ENCODE results near the gene SLC38A10.

The SLC38A10 gene

GRCh38 chr17:81198826-81199481 lies 96.2 kb downstream of the SLC38A10 start:
- Histone ChIP-seq H3K23ac (ENCODE audit: low read length) (no peak overlapping the region), H3K9ac (ENCODE audit: low read length) (no peak overlapping the region), H3K4ac (ENCODE audit: low read depth, low read length) (no peak overlapping the region), H3K79me1 (ENCODE audit: low read length) (no peaks in the 10 kb centered on the region), H4K91ac (ENCODE audit: low read depth, low read length) (no peak overlapping the region), H3K9me3 (ENCODE audit: insufficient read depth, low read depth, low read length) (peaks cover 4% of the 10 kb centered on the region), H3K36me3 (ENCODE audit: control insufficient read depth in 1 of 2, insufficient read depth in 2 of 2, low read length in 2 of 2) (peaks cover 34 to 35% of the 10 kb centered on the region in 2 experiments), H2BK5ac (ENCODE audit: low read depth, low read length, poor library complexity) (no peak overlapping the region), H2AFZ (ENCODE audit: insufficient read depth, low read length, poor library complexity) (no peak overlapping the region), H3K27ac (ENCODE audit: low read depth, low read length) (no peak overlapping the region), H3K4me3 (ENCODE audit: low read depth, low read length) (no peak overlapping the region), H3K79me2 (ENCODE audit: control insufficient read depth, insufficient read depth, low read length, poor library complexity) (no peaks in the 10 kb centered on the region), H4K12ac (ENCODE audit: low read depth, low read length) (no peak overlapping the region), H3K14ac (ENCODE audit: low read length) (no peak overlapping the region), H2BK12ac (ENCODE audit: low read length) (no peak overlapping the region), H3K18ac (ENCODE audit: low read length) (no peak overlapping the region), H3K4me1 (ENCODE audit: control insufficient read depth in 1 of 2, insufficient read depth in 2 of 2, low read length in 2 of 2) (no peaks in the 10 kb centered on the region), H2AK5ac (ENCODE audit: low read length) (no peak overlapping the region), H3K4me2 (ENCODE audit: low read length) (no peak overlapping the region), H3K27me3 (ENCODE audit: insufficient read depth, low read length) (no peaks in the 10 kb centered on the region), H2BK120ac (ENCODE audit: insufficient read depth, low read length, poor library complexity) (no peak overlapping the region), H4K8ac (ENCODE audit: low read depth, low read length) (no peak overlapping the region)
- DNase-seq: no peak
- no CpG with 5 or more reads among the region's 22 CpGs for WGBS (ENCODE audit: extremely low coverage, insufficient coverage, insufficient read length)

GRCh38 chr17:81197831-81198490 lies 97.1 kb downstream of the SLC38A10 start:
- Histone ChIP-seq H3K36me3 (ENCODE audit: control insufficient read depth in 1 of 2, insufficient read depth in 2 of 2, low read length in 2 of 2) (peaks cover 28 to 33% of the 10 kb centered on the region in 2 experiments), H3K4ac (ENCODE audit: low read depth, low read length) (no peak overlapping the region), H3K9me3 (ENCODE audit: insufficient read depth, low read depth, low read length) (peaks cover 4% of the 10 kb centered on the region), H3K18ac (ENCODE audit: low read length) (no peak overlapping the region), H3K27ac (ENCODE audit: low read depth, low read length) (no peak overlapping the region), H3K79me2 (ENCODE audit: control insufficient read depth, insufficient read depth, low read length, poor library complexity) (no peaks in the 10 kb centered on the region), H2AK5ac (ENCODE audit: low read length) (no peak overlapping the region), H2BK5ac (ENCODE audit: low read depth, low read length, poor library complexity) (no peak overlapping the region), H4K12ac (ENCODE audit: low read depth, low read length) (no peak overlapping the region), H2BK120ac (ENCODE audit: insufficient read depth, low read length, poor library complexity) (no peak overlapping the region), H3K4me2 (ENCODE audit: low read length) (no peak overlapping the region), H3K4me3 (ENCODE audit: low read depth, low read length) (no peak overlapping the region), H2AFZ (ENCODE audit: insufficient read depth, low read length, poor library complexity) (no peak overlapping the region), H3K23ac (ENCODE audit: low read length) (no peak overlapping the region), H3K79me1 (ENCODE audit: low read length) (no peaks in the 10 kb centered on the region), H4K8ac (ENCODE audit: low read depth, low read length) (no peak overlapping the region), H2BK12ac (ENCODE audit: low read length) (no peak overlapping the region), H3K4me1 (ENCODE audit: control insufficient read depth in 1 of 2, insufficient read depth in 2 of 2, low read length in 2 of 2) (peaks cover 1 to 2% of the 10 kb centered on the region in 2 experiments), H3K14ac (ENCODE audit: low read length) (no peak overlapping the region), H3K9ac (ENCODE audit: low read length) (no peak overlapping the region), H3K27me3 (ENCODE audit: insufficient read depth, low read length) (no peaks in the 10 kb centered on the region), H4K91ac (ENCODE audit: low read depth, low read length) (no peak overlapping the region)
- WGBS (ENCODE audit: extremely low coverage, insufficient coverage, insufficient read length): no CpG with 5 or more reads among the region's 21 CpGs
- no peak for DNase-seq

- no peak overlapping the region for H2AK5ac ChIP-seq (ENCODE audit: low read length)
- H3K18ac ChIP-seq (ENCODE audit: low read length): no peak overlapping the region
- no CpG with 5 or more reads among the region's 14 CpGs for WGBS (ENCODE audit: extremely low coverage, insufficient coverage, insufficient read length)
- H3K9me3 ChIP-seq (ENCODE audit: insufficient read depth, low read depth, low read length): peaks cover 4% of the 10 kb centered on the region
- no peak overlapping the region for H2BK12ac ChIP-seq (ENCODE audit: low read length)
- no peak overlapping the region for H3K4me3 ChIP-seq (ENCODE audit: low read depth, low read length)
- peaks cover 28 to 33% of the 10 kb centered on the region in 2 experiments for H3K36me3 ChIP-seq (ENCODE audit: control insufficient read depth in 1 of 2, insufficient read depth in 2 of 2, low read length in 2 of 2)
- no peak overlapping the region for H3K9ac ChIP-seq (ENCODE audit: low read length)
- no peak overlapping the region for H2BK120ac ChIP-seq (ENCODE audit: insufficient read depth, low read length, poor library complexity)
- H4K8ac ChIP-seq (ENCODE audit: low read depth, low read length): no peak overlapping the region
- peaks cover 4 to 5% of the 10 kb centered on the region in 2 experiments for H3K4me1 ChIP-seq (ENCODE audit: control insufficient read depth in 1 of 2, insufficient read depth in 2 of 2, low read length in 2 of 2)
- no peaks in the 10 kb centered on the region for H3K79me1 ChIP-seq (ENCODE audit: low read length)
- H4K91ac ChIP-seq (ENCODE audit: low read depth, low read length): no peak overlapping the region
- no peak overlapping the region for H2AFZ ChIP-seq (ENCODE audit: insufficient read depth, low read length, poor library complexity)
- H3K4me2 ChIP-seq (ENCODE audit: low read length): no peak overlapping the region
- no peaks in the 10 kb centered on the region for H3K79me2 ChIP-seq (ENCODE audit: control insufficient read depth, insufficient read depth, low read length, poor library complexity)
- no peak for DNase-seq
- no peak overlapping the region for H2BK5ac ChIP-seq (ENCODE audit: low read depth, low read length, poor library complexity)
- H3K14ac ChIP-seq (ENCODE audit: low read length): no peak overlapping the region
- H3K27me3 ChIP-seq (ENCODE audit: insufficient read depth, low read length): no peaks in the 10 kb centered on the region
- no peak overlapping the region for H3K27ac ChIP-seq (ENCODE audit: low read depth, low read length)
- no peak overlapping the region for H4K12ac ChIP-seq (ENCODE audit: low read depth, low read length)
- no peak overlapping the region for H3K23ac ChIP-seq (ENCODE audit: low read length)
- no peak overlapping the region for H3K4ac ChIP-seq (ENCODE audit: low read depth, low read length)
Observed at GRCh38 chr17:81197409-81197795, 97.7 kb downstream of the SLC38A10 start.

GRCh38 chr17:81196505-81197408 lies 98.3 kb downstream of the SLC38A10 start:
- no peaks in the 10 kb centered on the region for H3K27me3 ChIP-seq (ENCODE audit: insufficient read depth, low read length)
- H3K79me2 ChIP-seq (ENCODE audit: control insufficient read depth, insufficient read depth, low read length, poor library complexity): no peaks in the 10 kb centered on the region
- peaks cover 25 to 33% of the 10 kb centered on the region in 2 experiments for H3K36me3 ChIP-seq (ENCODE audit: control insufficient read depth in 1 of 2, insufficient read depth in 2 of 2, low read length in 2 of 2)
- no peak overlapping the region for H2AFZ ChIP-seq (ENCODE audit: insufficient read depth, low read length, poor library complexity)
- DNase-seq: no peak
- no CpG with 5 or more reads among the region's 45 CpGs for WGBS (ENCODE audit: extremely low coverage, insufficient coverage, insufficient read length)
- H2AK5ac ChIP-seq (ENCODE audit: low read length): no peak overlapping the region
- no peak overlapping the region for H2BK5ac ChIP-seq (ENCODE audit: low read depth, low read length, poor library complexity)
- H2BK12ac ChIP-seq (ENCODE audit: low read length): no peak overlapping the region
- no peak overlapping the region for H3K18ac ChIP-seq (ENCODE audit: low read length)
- no peak overlapping the region for H2BK120ac ChIP-seq (ENCODE audit: insufficient read depth, low read length, poor library complexity)
- H3K23ac ChIP-seq (ENCODE audit: low read length): no peak overlapping the region
- no peaks in the 10 kb centered on the region for H3K79me1 ChIP-seq (ENCODE audit: low read length)
- no peak overlapping the region for H4K12ac ChIP-seq (ENCODE audit: low read depth, low read length)
- H3K4ac ChIP-seq (ENCODE audit: low read depth, low read length): no peak overlapping the region
- no peak overlapping the region for H3K4me2 ChIP-seq (ENCODE audit: low read length)
- H4K8ac ChIP-seq (ENCODE audit: low read depth, low read length): no peak overlapping the region
- H3K9ac ChIP-seq (ENCODE audit: low read length): no peak overlapping the region
- no peak overlapping the region for H3K14ac ChIP-seq (ENCODE audit: low read length)
- H3K4me1 ChIP-seq (ENCODE audit: control insufficient read depth in 1 of 2, insufficient read depth in 2 of 2, low read length in 2 of 2): peaks cover 4 to 9% of the 10 kb centered on the region in 2 experiments
- H3K4me3 ChIP-seq (ENCODE audit: low read depth, low read length): no peak overlapping the region
- H4K91ac ChIP-seq (ENCODE audit: low read depth, low read length): no peak overlapping the region
- H3K9me3 ChIP-seq (ENCODE audit: insufficient read depth, low read depth, low read length): peaks cover 4% of the 10 kb centered on the region
- no peak overlapping the region for H3K27ac ChIP-seq (ENCODE audit: low read depth, low read length)
